ENCODE results near the gene KIAA1671.

- no peak for TF ChIP-seq CTCF (IDR thresholded peaks at IDR 0.05)
- no peak for TF ChIP-seq POLR2A (IDR thresholded peaks at IDR 0.05)
Measured at GRCh38 chr22:25197340-25197739, 244.8 kb downstream of the KIAA1671 start.
